HS-5 (cell line): Measurements from ENCODE around the gene KCNN4.

Experiments used
- DNase-seq: peaks from one replicate; pipeline ENCODE4 v3.0.0-alpha.2; 2012; ENCODE audit warnings: low read depth

KCNN4 gene

GRCh38 chr19:43748205-43748594 lies 32.6 kb downstream of the KCNN4 start:
- DNase-seq: no peak

- DNase-seq: no peak
Measured at GRCh38 chr19:43747557-43748204, 33.1 kb downstream of the KCNN4 start.

- DNase-seq: no peak
Measured at GRCh38 chr19:43743059-43743458, 37.7 kb downstream of the KCNN4 start.

- no peak for DNase-seq
Measured at GRCh38 chr19:43741075-43741825, 39.5 kb downstream of the KCNN4 start.

- no peak for DNase-seq
Measured at GRCh38 chr19:43739439-43740235, 41.1 kb downstream of the KCNN4 start.

- DNase-seq: no peak
Measured at GRCh38 chr19:43738780-43739211, 42.0 kb downstream of the KCNN4 start.

- DNase-seq: no peak
Measured at GRCh38 chr19:43735957-43736356, 44.8 kb downstream of the KCNN4 start.

GRCh38 chr19:43735013-43735412 lies 45.8 kb downstream of the KCNN4 start:
- DNase-seq: no peak

- no peak for DNase-seq
Measured at GRCh38 chr19:43731846-43732245, 48.9 kb downstream of the KCNN4 start.

- DNase-seq: no peak
Measured at GRCh38 chr19:43731346-43731745, 49.4 kb downstream of the KCNN4 start.

GRCh38 chr19:43729919-43730318 lies 50.9 kb downstream of the KCNN4 start:
- DNase-seq: no peak

GRCh38 chr19:43727593-43727853 lies 53.2 kb downstream of the KCNN4 start:
- DNase-seq: no peak

GRCh38 chr19:43726736-43727592 lies 53.8 kb downstream of the KCNN4 start:
- DNase-seq: no peak

GRCh38 chr19:43725468-43725867 lies 55.3 kb downstream of the KCNN4 start:
- DNase-seq: no peak

- no peak for DNase-seq
Measured at GRCh38 chr19:43724896-43725295, 55.9 kb downstream of the KCNN4 start.

GRCh38 chr19:43723588-43723987 lies 57.2 kb downstream of the KCNN4 start:
- DNase-seq: no peak

- DNase-seq: no peak
Measured at GRCh38 chr19:43721469-43722048, 59.2 kb downstream of the KCNN4 start.

GRCh38 chr19:43720936-43721335 lies 59.8 kb downstream of the KCNN4 start:
- no peak for DNase-seq

GRCh38 chr19:43719918-43720317 lies 60.9 kb downstream of the KCNN4 start:
- DNase-seq: no peak

- no peak for DNase-seq
Measured at GRCh38 chr19:43719378-43719868, 61.4 kb downstream of the KCNN4 start.

- no peak for DNase-seq
Measured at GRCh38 chr19:43718627-43719377, 62.0 kb downstream of the KCNN4 start.
